COLO668 (cell line): Measurements from ENCODE around the gene DCDC2.
A peak's percentile ranks its signal among the peaks of the same experiment; 100 is the strongest.
"Not testable (repeated sequence)": the region's sequence is repeated elsewhere in the genome, so short reads cannot be mapped to it uniquely, and the experiment has no call there.

Experiments used
- DNase-seq: peaks from one replicate; lab custom pipeline; 2025; ENCODE audit not compliant: unreplicated experiment; lab: John Stamatoyannopoulos, UW

Gene DCDC2

GRCh38 chr6:24154121-24154520, 203.7 kb downstream of the DCDC2 start:
- no peak for DNase-seq

GRCh38 chr6:24152014-24152413, 205.8 kb downstream of the DCDC2 start:
- no peak for DNase-seq

- DNase-seq: no peak
Observed at GRCh38 chr6:24149836-24150235, 208.0 kb downstream of the DCDC2 start.

GRCh38 chr6:24149296-24149695, 208.6 kb downstream of the DCDC2 start:
- DNase-seq: no peak

GRCh38 chr6:24148684-24149083, 209.2 kb downstream of the DCDC2 start:
- no peak for DNase-seq

- no peak for DNase-seq
Observed at GRCh38 chr6:24148154-24148570, 209.7 kb downstream of the DCDC2 start.

GRCh38 chr6:24147511-24148153, 210.2 kb downstream of the DCDC2 start:
- DNase-seq: no peak

- DNase-seq: no peak
Observed at GRCh38 chr6:24146871-24147270, 211.0 kb downstream of the DCDC2 start.

- no peak for DNase-seq
Observed at GRCh38 chr6:24145690-24146131, 212.1 kb downstream of the DCDC2 start.

GRCh38 chr6:24142733-24143132, 215.1 kb downstream of the DCDC2 start:
- DNase-seq: not testable (repeated sequence)

GRCh38 chr6:24140591-24140990, 217.3 kb downstream of the DCDC2 start:
- no peak for DNase-seq

GRCh38 chr6:24139639-24140038, 218.2 kb downstream of the DCDC2 start:
- DNase-seq: no peak

- no peak for DNase-seq
Observed at GRCh38 chr6:24139080-24139479, 218.8 kb downstream of the DCDC2 start.

GRCh38 chr6:24131751-24132150, 226.1 kb downstream of the DCDC2 start:
- no peak for DNase-seq

GRCh38 chr6:24127316-24127715, 230.5 kb downstream of the DCDC2 start:
- DNase-seq: no peak

GRCh38 chr6:24126586-24127192, 231.2 kb downstream of the DCDC2 start:
- no peak for DNase-seq

- peak; percentile 86 for DNase-seq
Observed at GRCh38 chr6:24125980-24126379, 231.9 kb downstream of the DCDC2 start, which contains the start of gene NRSN1. TSS of gene NRSN1 (plus strand) at chr6:24126215. CDS start at chr6:24134328, 8,113 bp downstream.

- DNase-seq: no peak
Observed at GRCh38 chr6:24122139-24122538, 235.7 kb downstream of the DCDC2 start.
